T-cell (primary cell): Measurements from ENCODE around the gene TNFSF12. TPM values are rescaled to one million over a fixed set of nuclear protein-coding genes. Genes with fewer than 3 reads are reported as not detected.

Experiments used
- ATAC-seq, 4 experiments: fragments of 200-7000 bp in 3 of 4; fragments of 150-1000 bp in 1 of 4; cut with Tn5 transposase; replicated peaks in 1 of 4; 1 replicate in 3 of 4; 2 replicates in 1 of 4; pipeline ENCODE4 v1.10.0; 2021; ENCODE audit warnings: moderate library complexity in 3 of 4, mild to moderate bottlenecking in 2 of 4, moderate number of reproducible peaks in 1 of 4
- CTCF ChIA-PET, 2 donors: fragments of 300-600 bp; sonication (Branson Sonifier 250); formaldehyde crosslinking; loops; one replicate each; lab custom pipeline; 2022; ENCODE audit warnings: antibody characterized with exemption in 2 of 2; lab: Charles Lee
- POLR2A ChIA-PET, 2 donors: fragments of 300-600 bp; sonication (Branson Sonifier 250); formaldehyde crosslinking; loops; one replicate each; lab custom pipeline; 2022; ENCODE audit warnings: antibody characterized with exemption in 2 of 2; lab: Charles Lee
- DNase-seq, 35 experiments: peaks; one replicate each; pipeline versions ENCODE4 v3.0.0 to v3.0.0-alpha.2; 2013 to 2023
- H3K27ac ChIP-seq: one replicate; pipeline ENCODE4 v1.5.1; 2013; ENCODE audit warnings: low read length
- H3K27me3 ChIP-seq, 2 experiments: replicated peaks in 1 of 2; 1 replicate in 1 of 2; 2 replicates in 1 of 2; pipeline versions ENCODE4 v1.6.1 to v1.7.0; 2013; ENCODE audit warnings: low read length in 1 of 2, mixed read lengths in 1 of 2; ENCODE audit not compliant: control insufficient read depth in 2 of 2, insufficient read depth in 2 of 2; ENCODE audit errors: extremely low read depth in 1 of 2
- H3K36me3 ChIP-seq, 2 donors: 1 replicate in 1 of 2; 2 replicates in 1 of 2; pipeline versions ENCODE4 v1.6.1 to v1.7.0; 2013; ENCODE audit warnings: low read length in 1 of 2; ENCODE audit not compliant: control insufficient read depth in 2 of 2, insufficient read depth in 1 of 2; ENCODE audit errors: extremely low read depth in 1 of 2
- H3K4me1 ChIP-seq, 2 experiments: 1 replicate in 1 of 2; 2 replicates in 1 of 2; pipeline versions ENCODE4 v1.6.1 to v1.7.0; 2013; ENCODE audit warnings: low read length in 2 of 2, mixed read lengths in 1 of 2; ENCODE audit not compliant: insufficient read depth in 2 of 2, control insufficient read depth in 1 of 2; ENCODE audit errors: extremely low read depth in 1 of 2
- H3K4me3 ChIP-seq, 2 donors: 1 replicate in 1 of 2; 2 replicates in 1 of 2; pipeline versions ENCODE4 v1.5.1 to v1.7.0; 2013; ENCODE audit warnings: mild to moderate bottlenecking in 2 of 2, low read length in 1 of 2, moderate library complexity in 1 of 2; ENCODE audit not compliant: control insufficient read depth in 1 of 2; ENCODE audit errors: extremely low read depth in 1 of 2
- H3K9me3 ChIP-seq: 2 replicates; pipeline ENCODE4 v1.7.0; 2013
- H3K27ac Mint-ChIP-seq, 2 donors: one replicate each; pipeline ENCODE4 v1.8.0; 2020 to 2021; ENCODE audit warnings: mild to moderate bottlenecking in 2 of 2, mixed read lengths in 2 of 2
- H3K27me3 Mint-ChIP-seq, 2 donors: one replicate each; pipeline ENCODE4 v1.8.0; 2021 to 2022; ENCODE audit warnings: mixed read lengths in 2 of 2
- H3K36me3 Mint-ChIP-seq: one replicate; pipeline ENCODE4 v1.8.0; 2021; ENCODE audit warnings: mixed read lengths
- H3K4me1 Mint-ChIP-seq, 3 donors: one replicate each; pipeline ENCODE4 v1.8.0; 2020 to 2022; ENCODE audit warnings: mixed read lengths in 3 of 3, mild to moderate bottlenecking in 1 of 3
- H3K4me3 Mint-ChIP-seq, 3 donors: one replicate each; pipeline ENCODE4 v1.8.0; 2020 to 2022; ENCODE audit warnings: mild to moderate bottlenecking in 3 of 3, mixed read lengths in 3 of 3, moderate library complexity in 3 of 3
- H3K9me3 Mint-ChIP-seq, 3 donors: one replicate each; pipeline ENCODE4 v1.8.0; 2020 to 2022; ENCODE audit warnings: mixed read lengths in 3 of 3
- WGBS: methylation state at CpG from one replicate; pipeline ENCODE4 v1.1.5; 2013; ENCODE audit warnings: missing lambda C conversion rate; ENCODE audit not compliant: insufficient coverage; 5-methylcytosine and 5-hydroxymethylcytosine counted together
- total RNA-seq, 35 experiments: library from RNA in 6 of 35; stranded (reverse) in 6 of 35; fragments of 120-200 nt in 1 of 35; gene quantifications; one replicate each; pipeline versions ENCODE4 v1.2.1 to v1.2.4 and lab custom pipeline; 2013 to 2026

Gene TNFSF12
- total RNA-seq, 5 donors from 2014 or later (not counting 1 experiment from before 2014, with no cell fraction given), result 38.3 to 72.8 (median 61.4) TPM

DNA sequence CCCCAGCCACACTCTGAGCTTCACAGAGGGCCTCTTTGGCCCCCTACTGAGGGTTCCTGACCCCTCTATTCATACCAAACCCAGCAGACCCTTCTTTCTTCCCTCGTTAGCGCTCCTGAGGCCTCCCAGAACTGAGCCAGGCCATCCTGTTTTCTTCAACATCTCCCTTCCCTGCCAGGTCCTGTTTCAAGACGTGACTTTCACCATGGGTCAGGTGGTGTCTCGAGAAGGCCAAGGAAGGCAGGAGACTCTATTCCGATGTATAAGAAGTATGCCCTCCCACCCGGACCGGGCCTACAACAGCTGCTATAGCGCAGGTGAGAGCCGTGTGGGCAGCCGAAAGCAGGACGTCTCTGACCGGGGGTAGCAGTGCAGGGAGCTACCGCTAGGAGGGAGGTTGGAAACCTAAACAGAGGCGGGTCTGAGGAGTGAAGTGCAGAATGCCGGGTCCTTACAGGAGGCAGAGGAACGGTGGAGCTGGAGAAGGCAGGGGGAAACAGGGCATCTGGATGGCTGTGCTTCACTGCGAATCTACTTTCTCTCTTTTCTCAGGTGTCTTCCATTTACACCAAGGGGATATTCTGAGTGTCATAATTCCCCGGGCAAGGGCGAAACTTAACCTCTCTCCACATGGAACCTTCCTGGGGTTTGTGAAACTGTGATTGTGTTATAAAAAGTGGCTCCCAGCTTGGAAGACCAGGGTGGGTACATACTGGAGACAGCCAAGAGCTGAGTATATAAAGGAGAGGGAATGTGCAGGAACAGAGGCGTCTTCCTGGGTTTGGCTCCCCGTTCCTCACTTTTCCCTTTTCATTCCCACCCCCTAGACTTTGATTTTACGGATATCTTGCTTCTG lies 11.5 kb downstream of the TNFSF12 start:
- POLR2A ChIA-PET, result interaction anchor here (0.5 to 1.2 kb wide), 5 partner anchors 53 to 279 kb away, joined by 3 to 8 read pairs (median 4); partner anchors contain the start of gene SLC2A4 (in 1 of the 2)
- Histone ChIP-seq H3K4me3 (peak overlapping the region; percentile 73 to 83), H3K9me3 (no peaks in the 10 kb centered on the region), H3K36me3 (peaks cover 3 to 27% of the 10 kb centered on the region in 2 donors), H3K4me1 (peaks cover 12 to 54% of the 10 kb centered on the region in 2 experiments), H3K27ac (peak overlapping the region; percentile 91), H3K27me3 (no peaks in the 10 kb centered on the region)
- H3K4me1 Mint-ChIP-seq, result peaks cover 36 to 59% (median 56%) of the 10 kb centered on the region in 3 donors
- WGBS, result 53% methylated on average over 13 of the region's 22 CpGs
- no peaks in the 10 kb centered on the region for H3K27me3 Mint-ChIP-seq
- H3K4me3 Mint-ChIP-seq, result peak overlapping the region; percentile 87 to 92 (median 92)
- CTCF ChIA-PET, result interaction anchor here (0.6 to 2.8 kb wide), 36 partner anchors 8 to 515 kb away, joined by 3 to 22 read pairs (median 4); partner anchors contain the start of genes FXR2 (in 1 of the 2), GABARAP (in 1 of the 2), TMEM102 (in 1 of the 2) and TP53 (in 1 of the 2)
- peak overlapping the region; percentile 85 to 95 for H3K27ac Mint-ChIP-seq
- H3K36me3 Mint-ChIP-seq, result peaks cover 12% of the 10 kb centered on the region
- ATAC-seq, result peak in 3 of 4 experiments; percentile 14 to 21 (median 17)
- peak in 21 of 35 experiments; percentile 23 to 69 (median 46) for DNase-seq
- no peaks in the 10 kb centered on the region for H3K9me3 Mint-ChIP-seq

DNA sequence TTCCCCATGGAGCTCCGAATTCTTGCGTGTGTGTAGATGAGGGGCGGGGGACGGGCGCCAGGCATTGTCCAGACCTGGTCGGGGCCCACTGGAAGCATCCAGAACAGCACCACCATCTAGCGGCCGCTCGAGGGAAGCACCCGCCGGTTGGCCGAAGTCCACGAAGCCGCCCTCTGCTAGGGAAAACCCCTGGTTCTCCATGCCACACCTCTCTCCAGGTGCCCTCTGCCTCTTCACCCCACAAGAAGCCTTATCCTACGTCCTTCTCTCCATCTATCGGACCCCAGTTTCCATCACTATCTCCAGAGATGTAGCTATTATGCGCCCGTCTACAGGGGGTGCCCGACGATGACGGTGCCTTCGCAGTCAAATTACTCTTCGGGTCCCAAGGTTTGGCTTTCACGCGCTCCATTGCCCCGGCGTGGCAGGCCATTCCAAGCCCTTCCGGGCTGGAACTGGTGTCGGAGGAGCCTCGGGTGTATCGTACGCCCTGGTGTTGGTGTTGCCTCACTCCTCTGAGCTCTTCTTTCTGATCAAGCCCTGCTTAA lies 12.2 kb downstream of the TNFSF12 start:
- peaks cover 33 to 53% (median 52%) of the 10 kb centered on the region in 3 donors for H3K4me1 Mint-ChIP-seq
- no peaks in the 10 kb centered on the region for H3K27me3 Mint-ChIP-seq
- POLR2A ChIA-PET, result interaction anchor here (0.5 to 1.2 kb wide), 6 partner anchors 22 to 280 kb away, joined by 3 to 5 read pairs (median 4); partner anchors contain the start of genes MPDU1 (in 1 of the 2) and SLC2A4 (in 1 of the 2)

GRCh38 chr17:7561589-7562207 lies 12.8 kb downstream of the TNFSF12 start, which contains the start of gene SENP3:
Gene SENP3, plus strand, starts transcription at chr17:7561919. Its CDS starts 1,158 bp downstream, at chr17:7563077.
- Histone ChIP-seq H3K9me3 (no peaks in the 10 kb centered on the region), H3K4me3 (peak within 1 kb of the TSS; percentile 73 to 83), H3K27ac (peak within 1 kb of the TSS; percentile 91), H3K27me3 (no peaks in the 10 kb centered on the region), H3K36me3 (peaks cover 3 to 33% of the 10 kb centered on the region in 2 donors), H3K4me1 (peaks cover 12 to 51% of the 10 kb centered on the region in 2 experiments)
- Mint-ChIP-seq H3K27me3 (no peaks in the 10 kb centered on the region), H3K9me3 (no peaks in the 10 kb centered on the region), H3K36me3 (peaks cover 4% of the 10 kb centered on the region), H3K4me3 (peak within 1 kb of the TSS; percentile 87 to 92 (median 92)), H3K4me1 (peaks cover 29 to 48% (median 46%) of the 10 kb centered on the region in 3 donors), H3K27ac (peak within 1 kb of the TSS; percentile 85 to 95)
- peak; percentile 74 to 97 (median 85) for DNase-seq
- ChIA-PET POLR2A (interaction anchor here (0.6 to 1.1 kb wide), 4 partner anchors 13 to 120 kb away, joined by 3 to 5 read pairs (median 4); partner anchors contain the start of gene MPDU1 (in 1 of the 2)), CTCF (interaction anchor here (1.0 to 2.8 kb wide), 17 partner anchors 9 to 516 kb away, joined by 3 to 22 read pairs (median 6); partner anchors contain the start of genes FXR2 (in 1 of the 2), GABARAP (in 1 of the 2), TMEM102 (in 1 of the 2) and TP53 (in 1 of the 2))
- peak; percentile 86 to 89 (median 88) for ATAC-seq
- WGBS, result under 1% methylated on average over 77 of the region's 82 CpGs

More for the DNA sequence above, 12.2 kb downstream of the TNFSF12 start:
- Mint-ChIP-seq H3K27ac (peak overlapping the region; percentile 85 to 95), H3K9me3 (no peaks in the 10 kb centered on the region), H3K4me3 (peak overlapping the region; percentile 87 to 92 (median 92)), H3K36me3 (peaks cover 8% of the 10 kb centered on the region)
- Histone ChIP-seq H3K27me3 (no peaks in the 10 kb centered on the region), H3K36me3 (peaks cover 3 to 32% of the 10 kb centered on the region in 2 donors), H3K4me1 (peaks cover 12 to 51% of the 10 kb centered on the region in 2 experiments), H3K9me3 (no peaks in the 10 kb centered on the region), H3K27ac (peak overlapping the region; percentile 91), H3K4me3 (peak overlapping the region; percentile 73 to 83)
- 0% methylated on average over 25 of the region's 32 CpGs for WGBS
- CTCF ChIA-PET, result interaction anchor here (0.6 to 2.8 kb wide), 35 partner anchors 9 to 515 kb away, joined by 3 to 22 read pairs (median 4); partner anchors contain the start of genes FXR2 (in 1 of the 2), GABARAP (in 1 of the 2), TMEM102 (in 1 of the 2) and TP53 (in 1 of the 2)
- ATAC-seq, result peak; percentile 62 to 72 (median 69)
- peak; percentile 48 to 87 (median 71) for DNase-seq

DNA sequence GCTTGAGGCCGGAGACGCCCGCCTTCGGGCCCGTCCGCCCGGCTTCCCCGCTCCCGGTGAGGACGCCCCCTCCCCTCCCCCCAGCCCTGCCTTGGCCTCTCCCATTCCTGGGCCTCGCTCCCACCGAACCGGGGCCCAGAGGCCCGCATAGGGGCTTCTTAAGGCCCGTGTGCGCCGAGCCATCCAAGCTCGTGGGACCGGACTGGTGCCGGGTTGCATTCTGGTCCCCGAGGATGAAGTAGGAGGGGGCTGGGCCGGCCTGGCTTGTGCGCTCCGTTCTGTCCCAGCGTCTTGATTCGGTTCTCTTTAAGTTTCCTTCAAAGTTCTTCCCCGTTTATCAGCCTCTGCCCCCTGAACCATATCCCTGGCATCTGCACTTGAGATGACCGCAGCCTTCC lies 13.3 kb downstream of the TNFSF12 start:
- Mint-ChIP-seq H3K4me3 (peak overlapping the region; percentile 82 to 87 (median 85)), H3K27me3 (no peaks in the 10 kb centered on the region), H3K9me3 (no peaks in the 10 kb centered on the region), H3K36me3 (peaks cover 4% of the 10 kb centered on the region), H3K4me1 (peaks cover 28 to 48% (median 44%) of the 10 kb centered on the region in 3 donors), H3K27ac (peak overlapping the region; percentile 79 to 84)
- Histone ChIP-seq H3K27me3 (no peaks in the 10 kb centered on the region), H3K36me3 (peaks cover 3 to 35% of the 10 kb centered on the region in 2 donors), H3K9me3 (no peaks in the 10 kb centered on the region), H3K27ac (peak overlapping the region; percentile 61), H3K4me3 (peak overlapping the region; percentile 67 to 83), H3K4me1 (peaks cover 12 to 50% of the 10 kb centered on the region in 2 experiments)
- under 1% methylated on average over 23 of the region's 28 CpGs for WGBS
- ATAC-seq, result peak in 3 of 4 experiments; percentile 2 to 4 (median 2)
- no peak for DNase-seq
- ChIA-PET CTCF (no interaction called here), POLR2A (interaction anchor here in 1 of 2 donors (1.0 to 1.1 kb wide), 2 partner anchors 12 to 21 kb away, joined by 3 read pairs; partner anchors contain the start of gene MPDU1)

GRCh38 chr17:7563115-7563869 lies 14.4 kb downstream of the TNFSF12 start:
- no peaks in the 10 kb centered on the region for H3K9me3 ChIP-seq
- peak overlapping the region; percentile 82 to 87 (median 85) for H3K4me3 Mint-ChIP-seq
- H3K36me3 ChIP-seq, result peaks cover 3 to 35% of the 10 kb centered on the region in 2 donors
- no peak overlapping the region for H3K4me3 ChIP-seq
- ATAC-seq, result no peak
- peaks cover 8 to 39% of the 10 kb centered on the region in 2 experiments for H3K4me1 ChIP-seq
- WGBS, result 95% methylated on average over 14 of the region's 30 CpGs
- POLR2A ChIA-PET, result interaction anchor here in 1 of 2 donors (0.5 kb wide), 1 partner anchor 58 kb away, joined by 5 read pairs; no protein-coding TSS in a partner anchor
- no peaks in the 10 kb centered on the region for H3K9me3 Mint-ChIP-seq
- no peak overlapping the region for H3K27ac ChIP-seq
- no peaks in the 10 kb centered on the region for H3K27me3 Mint-ChIP-seq
- CTCF ChIA-PET, result no interaction called here
- H3K27me3 ChIP-seq, result no peaks in the 10 kb centered on the region
- DNase-seq, result no peak
- peaks cover 9% of the 10 kb centered on the region for H3K36me3 Mint-ChIP-seq
- H3K4me1 Mint-ChIP-seq, result peaks cover 24 to 44% (median 34%) of the 10 kb centered on the region in 3 donors
- H3K27ac Mint-ChIP-seq, result peak overlapping the region in 1 of 2 donors; percentile 84
